Hypothalamus (tissue), 51 donors: Measurements from ENCODE around the gene ASCL4.

Experiments used
- DNase-seq, 51 donors: peaks; one replicate each; lab custom pipeline; 2025; lab: John Stamatoyannopoulos, UW

ASCL4 gene

DNA sequence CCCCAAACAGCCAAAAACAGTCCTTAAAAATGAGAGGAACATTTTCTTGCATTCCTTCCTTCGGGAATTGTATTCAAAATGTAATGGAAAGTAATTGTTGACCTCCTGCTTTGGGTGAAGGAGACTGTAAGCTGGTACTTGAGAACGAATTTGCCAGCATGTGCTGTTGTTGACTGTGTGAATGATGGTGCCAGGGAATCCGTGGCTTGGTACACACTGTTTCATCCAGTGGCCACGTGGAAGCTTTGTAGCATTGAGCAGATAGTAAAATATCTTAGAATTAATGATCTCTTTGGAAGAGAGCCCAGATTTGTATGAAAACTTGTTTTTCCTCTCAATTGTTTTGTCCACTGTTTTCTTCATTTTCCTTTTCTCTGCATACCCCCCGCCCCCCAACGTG lies 1.7 kb downstream of the ASCL4 start:
- DNase-seq: no peak

DNA sequence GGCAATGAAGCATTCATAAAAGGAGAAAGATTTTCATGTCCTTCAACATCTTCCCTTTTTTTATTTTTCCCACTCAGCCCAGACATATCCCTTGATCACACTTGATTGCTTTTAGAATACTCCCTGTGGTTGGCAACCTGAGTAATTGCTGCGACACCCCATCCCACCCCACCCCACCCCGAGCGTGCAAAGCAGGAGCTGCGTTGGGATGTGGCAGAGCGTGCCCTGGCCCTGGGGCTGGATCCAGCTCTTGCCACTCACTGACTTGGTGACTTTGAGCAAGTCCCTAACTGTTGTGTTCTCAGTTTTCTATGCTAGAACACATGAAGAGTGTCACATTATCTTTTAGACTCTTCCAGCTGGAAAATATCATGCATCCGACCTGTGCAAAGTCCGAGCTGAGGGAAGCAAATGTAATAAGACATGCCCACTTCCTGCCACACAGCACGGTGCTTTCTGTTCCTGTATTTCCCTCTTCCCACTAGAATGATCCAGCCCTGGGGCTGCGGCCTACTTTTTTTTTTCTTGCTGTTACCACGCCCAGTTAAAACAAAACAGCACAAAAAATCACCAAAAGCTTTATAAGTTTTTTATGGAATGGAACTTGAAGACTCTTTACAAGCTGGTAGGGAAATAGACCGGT lies 4.0 kb downstream of the ASCL4 start:
- no peak for DNase-seq

- peak in 1 of 51 donors; percentile 5 for DNase-seq
Observed at GRCh38 chr12:107779077-107779831, 4.8 kb downstream of the ASCL4 start.

DNA sequence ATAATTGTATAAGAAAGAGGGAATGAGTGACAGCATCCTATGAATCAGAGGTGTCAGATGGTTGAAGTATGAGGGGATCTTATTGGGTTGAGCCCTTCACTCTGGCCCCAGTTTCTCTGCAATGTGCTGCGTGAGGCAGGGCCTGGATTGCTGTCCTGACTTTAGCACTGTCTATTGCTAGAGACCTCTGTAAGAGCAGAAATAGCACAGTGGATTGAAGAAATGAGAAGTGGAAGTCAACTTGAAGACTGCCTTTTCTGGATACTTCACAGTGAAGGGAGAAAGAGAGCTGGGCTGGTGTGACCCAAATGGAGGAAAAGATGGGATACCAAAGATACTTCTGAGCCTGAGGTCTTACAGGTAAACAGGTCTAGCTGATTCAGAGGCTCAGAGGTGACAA lies 5.8 kb downstream of the ASCL4 start:
- DNase-seq: peak in 1 of 51 donors; percentile 3

- no peak for DNase-seq
Observed at GRCh38 chr12:107782067-107782466, 7.6 kb downstream of the ASCL4 start.

DNA sequence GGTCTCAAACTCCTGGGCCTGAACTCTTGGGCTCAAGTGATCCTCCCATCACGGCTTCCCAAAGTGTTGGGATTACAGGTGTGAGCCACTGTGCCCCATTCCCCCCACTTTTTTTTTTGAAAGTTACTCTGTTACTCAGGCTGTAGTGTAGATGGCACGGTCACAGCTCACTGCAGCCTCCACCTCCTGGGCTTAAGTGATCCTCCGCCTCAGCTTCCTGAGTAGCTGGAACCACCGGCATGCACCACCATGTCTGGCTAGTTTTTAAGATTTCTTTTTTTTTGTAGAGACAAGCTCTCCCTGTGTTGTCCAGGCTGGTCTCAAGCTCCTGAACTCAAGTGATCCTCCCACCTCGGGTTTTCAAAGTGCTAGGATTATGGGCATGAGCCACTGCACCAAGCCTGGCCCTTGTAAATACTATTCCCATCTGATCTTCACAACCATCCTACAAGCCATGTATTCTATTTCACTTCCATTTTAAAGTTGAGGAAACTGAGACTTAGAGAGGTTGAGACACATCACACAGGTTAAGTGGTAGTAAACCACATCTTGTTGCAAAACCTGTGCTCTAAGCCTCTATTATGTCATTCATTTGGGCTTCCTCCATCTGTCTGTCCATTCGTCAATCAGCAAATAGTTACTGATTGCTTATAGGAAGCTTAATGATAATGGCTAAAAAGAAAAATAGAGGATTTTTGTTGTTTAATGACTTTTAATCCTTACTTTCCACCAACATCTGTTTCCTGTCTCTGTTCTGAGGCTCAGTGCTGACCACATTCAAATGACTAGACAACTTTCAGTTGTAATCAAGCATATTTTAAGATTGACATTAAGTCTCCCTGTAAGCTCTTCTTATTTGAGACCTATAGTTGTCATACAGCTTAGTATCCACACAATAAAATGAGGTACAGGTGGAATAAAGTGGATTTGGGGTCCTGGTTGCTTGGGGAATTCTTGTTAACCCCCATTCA lies 9.2 kb downstream of the ASCL4 start:
- DNase-seq: no peak

DNA sequence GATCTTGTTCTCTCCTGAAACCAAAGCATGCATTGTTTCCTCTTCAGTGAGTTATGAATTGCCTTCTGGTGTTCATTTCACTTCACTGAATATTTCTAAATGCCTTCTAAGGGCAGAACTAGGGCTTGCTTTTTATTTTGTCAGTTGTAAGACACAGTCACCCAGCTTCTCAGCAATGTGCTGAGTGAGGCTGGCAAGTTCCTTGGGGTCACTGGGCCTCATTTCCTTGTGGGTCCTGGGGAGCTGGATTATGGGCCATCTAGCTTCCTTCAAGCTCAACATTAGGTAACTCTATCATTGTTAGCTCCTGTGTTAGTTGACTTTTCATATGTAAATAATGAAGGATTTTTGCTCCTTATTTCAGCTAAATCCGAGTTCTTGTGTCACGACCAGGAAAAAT lies 13.8 kb downstream of the ASCL4 start:
- no peak for DNase-seq

DNA sequence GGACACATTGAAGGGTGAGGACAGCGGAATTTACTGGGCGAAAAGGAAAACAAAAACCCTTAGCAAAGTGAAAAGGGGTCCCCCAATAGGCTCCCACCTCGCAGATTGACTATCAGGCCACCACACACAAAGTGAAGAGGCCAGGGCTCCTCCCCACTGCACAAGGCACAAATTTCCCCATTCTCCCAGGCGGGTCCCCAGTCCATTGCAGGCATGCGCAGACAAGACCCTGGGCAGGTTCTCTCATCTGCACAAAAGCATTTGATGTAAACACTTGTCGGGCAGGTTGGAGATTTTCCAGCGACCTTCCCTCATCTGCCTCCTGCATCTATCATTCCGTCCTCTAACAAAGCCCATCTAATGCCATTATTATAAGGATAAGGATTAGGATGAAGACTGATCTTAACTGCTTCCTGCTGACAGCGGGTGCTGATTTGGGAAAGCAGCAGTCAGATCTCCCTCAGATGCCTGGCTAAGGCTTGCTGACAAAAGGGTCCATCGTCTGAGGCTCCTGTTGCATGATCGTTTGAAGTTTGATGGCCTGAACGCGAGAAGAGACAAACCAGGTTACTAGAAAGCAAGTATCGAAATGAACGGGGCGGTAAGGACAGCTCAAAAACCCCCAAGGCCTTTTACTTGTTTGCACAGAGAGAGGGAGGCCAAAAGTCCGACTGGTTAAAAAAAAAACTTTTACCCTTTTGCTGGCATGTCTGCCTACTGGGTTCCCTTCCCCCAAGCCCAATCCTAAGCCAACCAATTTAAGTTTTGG lies 14.4 kb downstream of the ASCL4 start:
- DNase-seq: no peak

DNA sequence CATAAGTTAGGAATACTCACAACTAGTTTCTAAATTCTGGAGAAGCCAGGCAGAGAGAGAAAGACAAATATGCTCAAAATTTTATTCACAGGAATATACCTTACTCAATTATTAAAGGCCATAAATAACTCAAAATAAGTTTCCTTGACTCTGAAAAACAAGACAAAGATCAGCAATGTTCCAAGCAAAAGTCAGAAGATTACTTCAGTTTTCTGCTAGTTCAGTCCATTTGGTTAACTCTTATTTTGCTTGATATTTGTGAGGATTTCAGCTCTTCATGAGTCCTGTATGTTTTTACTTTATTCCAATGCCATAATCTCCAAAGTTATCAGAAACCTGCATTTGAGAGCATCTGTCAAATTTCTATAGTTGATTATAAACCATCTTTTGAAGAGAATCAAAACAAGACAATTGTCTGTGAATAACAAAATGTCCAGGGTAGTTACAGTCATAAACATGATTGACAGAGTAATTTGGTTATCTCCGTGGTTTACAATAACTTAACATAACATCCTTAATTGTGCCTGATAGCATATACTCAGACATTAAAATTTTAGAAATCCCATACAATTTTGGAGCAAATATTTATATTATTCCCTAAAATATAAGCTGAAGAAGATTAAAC lies 17.1 kb downstream of the ASCL4 start:
- no peak for DNase-seq

DNA sequence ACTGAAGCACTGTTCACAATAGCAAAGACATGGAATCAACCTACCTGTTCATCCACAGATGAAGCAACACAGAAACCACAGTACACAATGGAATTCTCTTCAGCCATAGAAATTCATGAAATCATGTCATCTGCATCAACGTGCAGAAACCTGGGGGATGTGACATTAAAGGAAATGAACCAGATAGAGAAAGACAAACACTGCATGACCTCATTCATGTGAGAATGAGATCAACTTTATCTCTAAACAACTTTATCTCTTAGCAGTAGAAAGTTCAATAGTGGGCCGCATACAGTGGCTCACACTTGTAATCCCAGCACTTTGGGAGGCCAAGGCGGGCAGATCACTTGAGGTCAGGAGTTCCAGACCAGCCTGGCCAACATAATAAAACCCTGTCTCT lies 19.9 kb downstream of the ASCL4 start:
- DNase-seq: no peak

- no peak for DNase-seq
Observed at GRCh38 chr12:107798580-107798979, 24.1 kb downstream of the ASCL4 start.

GRCh38 chr12:107801150-107801549 lies 26.6 kb downstream of the ASCL4 start:
- no peak for DNase-seq

GRCh38 chr12:107803092-107803491 lies 28.6 kb downstream of the ASCL4 start:
- no peak for DNase-seq

GRCh38 chr12:107805488-107806180 lies 31.1 kb downstream of the ASCL4 start:
- no peak for DNase-seq

GRCh38 chr12:107807471-107808150 lies 33.1 kb downstream of the ASCL4 start:
- DNase-seq: no peak

GRCh38 chr12:107817250-107817649 lies 42.7 kb downstream of the ASCL4 start:
- DNase-seq: no peak

- DNase-seq: peak in 3 of 51 donors; percentile 1 to 47 (median 33)
Observed at GRCh38 chr12:107818984-107819383, 44.5 kb downstream of the ASCL4 start.

- DNase-seq: peak in 2 of 51 donors; percentile 11 to 12
Observed at GRCh38 chr12:107822356-107822755, 47.9 kb downstream of the ASCL4 start.
